Upper lobe of left lung (tissue), 4 donors: ENCODE measurements around the gene ATG7.

Experiments used
- POLR2A ChIP-seq, 4 donors: fragments of 450-650 bp; IDR thresholded peaks; one replicate each; pipeline ENCODE4 v1.5.1; 2016 to 2017; ENCODE audit warnings: antibody characterized with exemption in 4 of 4, mild to moderate bottlenecking in 2 of 4
- POLR2AphosphoS5 ChIP-seq, 2 donors: sonication (generic); formaldehyde crosslinking; IDR thresholded peaks; one replicate each; pipeline ENCODE4 v1.5.1; 2017; ENCODE audit warnings: antibody characterized with exemption in 2 of 2

- no peak for TF ChIP-seq POLR2AphosphoS5 (IDR thresholded peaks at IDR 0.05)
- no peak for TF ChIP-seq POLR2A (IDR thresholded peaks at IDR 0.05)
Measured at GRCh38 chr3:11258958-11259357, 13.2 kb upstream of the ATG7 start.
